Measurements from ENCODE around the gene TRIM38.
A peak's percentile ranks its signal among the peaks of the same experiment; 100 is the strongest.

The TRIM38 gene

GRCh38 chr6:26028746-26029569, 66.4 kb downstream of the TRIM38 start:
- H3K36me3 Mint-ChIP-seq, result no peaks in the 10 kb centered on the region
- H3K4me3 Mint-ChIP-seq, result no peak overlapping the region
- H3K9me3 Mint-ChIP-seq (ENCODE audit: low read depth), result no peaks in the 10 kb centered on the region
- peaks cover 54% of the 10 kb centered on the region for H3K4me1 Mint-ChIP-seq (ENCODE audit: low read depth)
- peak overlapping the region; percentile 54 for H3K27ac Mint-ChIP-seq
- H3K27me3 Mint-ChIP-seq, result no peaks in the 10 kb centered on the region

GRCh38 chr6:26029570-26029856, 66.9 kb downstream of the TRIM38 start:
- H3K36me3 Mint-ChIP-seq, result no peaks in the 10 kb centered on the region
- H3K4me1 Mint-ChIP-seq (ENCODE audit: low read depth), result peaks cover 59% of the 10 kb centered on the region
- no peaks in the 10 kb centered on the region for H3K27me3 Mint-ChIP-seq
- H3K4me3 Mint-ChIP-seq, result no peak overlapping the region
- peak overlapping the region; percentile 34 for H3K27ac Mint-ChIP-seq
- H3K9me3 Mint-ChIP-seq (ENCODE audit: low read depth), result no peaks in the 10 kb centered on the region

GRCh38 chr6:26029857-26030653, 67.5 kb downstream of the TRIM38 start:
- H3K27me3 Mint-ChIP-seq, result no peaks in the 10 kb centered on the region
- no peaks in the 10 kb centered on the region for H3K36me3 Mint-ChIP-seq
- H3K9me3 Mint-ChIP-seq (ENCODE audit: low read depth), result no peaks in the 10 kb centered on the region
- H3K4me1 Mint-ChIP-seq (ENCODE audit: low read depth), result peaks cover 63% of the 10 kb centered on the region
- no peak overlapping the region for H3K27ac Mint-ChIP-seq
- no peak overlapping the region for H3K4me3 Mint-ChIP-seq

GRCh38 chr6:26030716-26031115, 68.1 kb downstream of the TRIM38 start:
- H3K27ac Mint-ChIP-seq, result no peak overlapping the region
- H3K4me1 Mint-ChIP-seq (ENCODE audit: low read depth), result peaks cover 58% of the 10 kb centered on the region
- no peaks in the 10 kb centered on the region for H3K36me3 Mint-ChIP-seq
- no peaks in the 10 kb centered on the region for H3K27me3 Mint-ChIP-seq
- no peak overlapping the region for H3K4me3 Mint-ChIP-seq
- H3K9me3 Mint-ChIP-seq (ENCODE audit: low read depth), result no peaks in the 10 kb centered on the region

- H3K36me3 Mint-ChIP-seq, result peaks cover 2% of the 10 kb centered on the region
- no peaks in the 10 kb centered on the region for H3K9me3 Mint-ChIP-seq (ENCODE audit: low read depth)
- peaks cover 53% of the 10 kb centered on the region for H3K4me1 Mint-ChIP-seq (ENCODE audit: low read depth)
- H3K27ac Mint-ChIP-seq, result peak overlapping the region; percentile 96
- no peaks in the 10 kb centered on the region for H3K27me3 Mint-ChIP-seq
- H3K4me3 Mint-ChIP-seq, result peak overlapping the region; percentile 93
These were observed 68.6 kb downstream of the TRIM38 start for GRCh38 chr6:26031151-26031594.

- Mint-ChIP-seq H3K36me3 (peaks cover 2% of the 10 kb centered on the region), H3K9me3 (ENCODE audit: low read depth) (no peaks in the 10 kb centered on the region), H3K4me1 (ENCODE audit: low read depth) (peaks cover 48% of the 10 kb centered on the region), H3K27ac (peak overlapping the region; percentile 96), H3K27me3 (no peaks in the 10 kb centered on the region), H3K4me3 (peak overlapping the region; percentile 93)
These were observed 69.2 kb downstream of the TRIM38 start for GRCh38 chr6:26031595-26032339.

- Mint-ChIP-seq H3K36me3 (peaks cover 2% of the 10 kb centered on the region), H3K4me3 (peak overlapping the region; percentile 93), H3K4me1 (ENCODE audit: low read depth) (peaks cover 41% of the 10 kb centered on the region), H3K27ac (peak overlapping the region; percentile 96), H3K9me3 (ENCODE audit: low read depth) (no peaks in the 10 kb centered on the region), H3K27me3 (no peaks in the 10 kb centered on the region)
These were observed 69.9 kb downstream of the TRIM38 start for GRCh38 chr6:26032340-26033084.

GRCh38 chr6:26033085-26033940, 70.7 kb downstream of the TRIM38 start:
- no peaks in the 10 kb centered on the region for H3K9me3 Mint-ChIP-seq (ENCODE audit: low read depth)
- H3K4me3 Mint-ChIP-seq, result peak overlapping the region; percentile 93
- no peaks in the 10 kb centered on the region for H3K27me3 Mint-ChIP-seq
- peaks cover 2% of the 10 kb centered on the region for H3K36me3 Mint-ChIP-seq
- peaks cover 36% of the 10 kb centered on the region for H3K4me1 Mint-ChIP-seq (ENCODE audit: low read depth)
- H3K27ac Mint-ChIP-seq, result peak overlapping the region; percentile 96

- peaks cover 36% of the 10 kb centered on the region for H3K4me1 Mint-ChIP-seq (ENCODE audit: low read depth)
- no peaks in the 10 kb centered on the region for H3K27me3 Mint-ChIP-seq
These were observed 71.3 kb downstream of the TRIM38 start for GRCh38 chr6:26033941-26034354.

GRCh38 chr6:26034905-26035304, 72.3 kb downstream of the TRIM38 start:
- no peaks in the 10 kb centered on the region for H3K9me3 Mint-ChIP-seq (ENCODE audit: low read depth)
- peaks cover 36% of the 10 kb centered on the region for H3K4me1 Mint-ChIP-seq (ENCODE audit: low read depth)
- peak overlapping the region; percentile 46 for H3K27ac Mint-ChIP-seq
- H3K4me3 Mint-ChIP-seq, result peak overlapping the region; percentile 4
- H3K27me3 Mint-ChIP-seq, result no peaks in the 10 kb centered on the region
- peaks cover 2% of the 10 kb centered on the region for H3K36me3 Mint-ChIP-seq

More at GRCh38 chr6:26033941-26034354, 71.3 kb downstream of the TRIM38 start:
- no peaks in the 10 kb centered on the region for H3K9me3 Mint-ChIP-seq (ENCODE audit: low read depth)
- peak overlapping the region; percentile 93 for H3K4me3 Mint-ChIP-seq
- H3K27ac Mint-ChIP-seq, result peak overlapping the region; percentile 96
- peaks cover 2% of the 10 kb centered on the region for H3K36me3 Mint-ChIP-seq
